Uterus (tissue), 2 donors: Measurements from ENCODE around the gene PHF8.

Source experiments
- POLR2A ChIP-seq, 2 donors: fragments of 450-650 bp; IDR thresholded peaks; one replicate each; pipeline ENCODE4 v1.6.1; 2016; ENCODE audit warnings: antibody characterized with exemption in 2 of 2, mild to moderate bottlenecking in 1 of 2, moderate library complexity in 1 of 2
- TF ChIP-seq, protein P1 (sequence below), 4 experiments: fragments of 200-600 bp in 2 of 4; fragments of 450-650 bp in 2 of 4; sonication (generic) in 2 of 4; IDR thresholded peaks; one replicate each; pipeline ENCODE4 v1.5.1; 2016 to 2019; ENCODE audit warnings: antibody characterized with exemption in 4 of 4, mild to moderate bottlenecking in 2 of 4, moderate library complexity in 1 of 4

DNA sequence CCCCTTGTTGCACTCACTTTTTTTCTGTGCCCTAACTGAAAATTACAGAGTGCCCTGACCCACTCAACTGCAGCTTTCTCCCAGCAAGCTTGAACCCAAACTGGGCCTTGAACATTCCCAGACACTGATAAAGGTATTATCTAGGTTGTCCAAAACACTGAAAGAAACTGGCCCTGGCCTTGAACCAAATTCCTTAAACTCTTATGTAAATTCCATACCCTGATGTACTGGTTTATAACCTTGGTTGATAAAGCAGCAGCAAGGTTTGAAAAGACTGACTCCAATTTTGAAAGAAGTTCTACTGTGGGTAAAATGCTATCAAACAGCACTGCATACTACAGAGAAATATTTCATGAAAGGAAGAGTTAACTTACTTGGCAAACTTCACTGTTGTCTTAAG, 125.6 kb downstream of the PHF8 start:
- TF ChIP-seq, protein P1, sequence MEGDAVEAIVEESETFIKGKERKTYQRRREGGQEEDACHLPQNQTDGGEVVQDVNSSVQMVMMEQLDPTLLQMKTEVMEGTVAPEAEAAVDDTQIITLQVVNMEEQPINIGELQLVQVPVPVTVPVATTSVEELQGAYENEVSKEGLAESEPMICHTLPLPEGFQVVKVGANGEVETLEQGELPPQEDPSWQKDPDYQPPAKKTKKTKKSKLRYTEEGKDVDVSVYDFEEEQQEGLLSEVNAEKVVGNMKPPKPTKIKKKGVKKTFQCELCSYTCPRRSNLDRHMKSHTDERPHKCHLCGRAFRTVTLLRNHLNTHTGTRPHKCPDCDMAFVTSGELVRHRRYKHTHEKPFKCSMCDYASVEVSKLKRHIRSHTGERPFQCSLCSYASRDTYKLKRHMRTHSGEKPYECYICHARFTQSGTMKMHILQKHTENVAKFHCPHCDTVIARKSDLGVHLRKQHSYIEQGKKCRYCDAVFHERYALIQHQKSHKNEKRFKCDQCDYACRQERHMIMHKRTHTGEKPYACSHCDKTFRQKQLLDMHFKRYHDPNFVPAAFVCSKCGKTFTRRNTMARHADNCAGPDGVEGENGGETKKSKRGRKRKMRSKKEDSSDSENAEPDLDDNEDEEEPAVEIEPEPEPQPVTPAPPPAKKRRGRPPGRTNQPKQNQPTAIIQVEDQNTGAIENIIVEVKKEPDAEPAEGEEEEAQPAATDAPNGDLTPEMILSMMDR (IDR thresholded peaks at IDR 0.05), result no peak
- TF ChIP-seq POLR2A (IDR thresholded peaks at IDR 0.05), result no peak
